Measurements from ENCODE around the gene RNF223. TPM values are rescaled to one million over a fixed set of nuclear protein-coding genes. Genes with fewer than 3 reads are reported as not detected.

RNF223 gene
- total and polyA plus RNA-seq, 2 donors (not counting 3 experiments of a cell fraction or from before 2014, with no cell fraction given): not detected

- dilution Hi-C loops (cut with MboI; ENCODE audit: extremely low pct_ligation_motif_present, low sequenced_read_pairs): no loop called here
- Histone ChIP-seq H3K4me1 (ENCODE audit: control insufficient read depth, extremely low read depth, insufficient read depth, low read length) (peaks cover 16% of the 10 kb centered on the region), H4K20me1 (replicated peaks; ENCODE audit: control insufficient read depth, extremely low read depth, insufficient read depth, low read length) (no peaks in the 10 kb centered on the region), H3K4me3 (replicated peaks in 1 of 3; ENCODE audit: insufficient read depth in 1 of 3, low read depth in 1 of 3, low read length in 3 of 3) (no peak overlapping the region), H3K27me3 (ENCODE audit: control insufficient read depth in 2 of 2, insufficient read depth in 2 of 2, low read length in 2 of 2) (no peaks in the 10 kb centered on the region), H3K4me2 (ENCODE audit: insufficient read depth, low read length) (no peak overlapping the region), H3K36me3 (ENCODE audit: control insufficient read depth in 2 of 2, extremely low read depth in 1 of 2, insufficient read depth in 2 of 2, low read length in 2 of 2) (no peaks in the 10 kb centered on the region), H3K79me2 (ENCODE audit: control insufficient read depth, insufficient read depth, low read length) (no peaks in the 10 kb centered on the region), H3K9ac (replicated peaks; ENCODE audit: extremely low read depth, insufficient read depth, low read length) (no peak overlapping the region), H2AFZ (ENCODE audit: low read depth, low read length) (no peak overlapping the region), H3K27ac (ENCODE audit: insufficient read depth, low read depth, low read length) (no peak overlapping the region), H3K9me3 (replicated peaks; ENCODE audit: control insufficient read depth, insufficient read depth, low read length) (no peaks in the 10 kb centered on the region), H3K9me1 (replicated peaks; ENCODE audit: control insufficient read depth, extremely low read depth, insufficient read depth, low read length) (no peaks in the 10 kb centered on the region)
- ChIA-PET CTCF (interaction anchor here (0.9 to 2.2 kb wide), 4 partner anchors 16 to 40 kb away, joined by 3 to 6 read pairs (median 3); no protein-coding TSS in a partner anchor), POLR2A (no interaction called here)
- TF ChIP-seq POLR2A (IDR thresholded peaks at IDR 0.05; ENCODE audit: low read depth, low read length) (no peak), EZH2 (IDR thresholded peaks at IDR 0.05; ENCODE audit: borderline replicate concordance, low read depth, low read length, severe bottlenecking) (no peak), CTCF (IDR thresholded peaks at IDR 0.05; ENCODE audit: extremely low read depth in 1 of 2, insufficient read depth in 1 of 2, low read depth in 1 of 2, low read length in 2 of 2) (no peak), POLR2AphosphoS5 (IDR thresholded peaks at IDR 0.05; ENCODE audit: insufficient read depth, low read depth, low read length) (no peak), MYC (IDR thresholded peaks at IDR 0.05; ENCODE audit: low read depth, low read length) (no peak), MAX (IDR thresholded peaks at IDR 0.05; ENCODE audit: insufficient read depth, insufficient read length) (no peak), GATA2 (IDR thresholded peaks at IDR 0.05; ENCODE audit: insufficient read depth, insufficient read length, low read depth, low read length) (no peak), FOS (IDR thresholded peaks at IDR 0.05; ENCODE audit: borderline replicate concordance, insufficient read depth, low read length) (no peak), JUN (IDR thresholded peaks at IDR 0.05; ENCODE audit: borderline replicate concordance, insufficient read depth, insufficient read length, low read depth) (no peak)
- no peak for FAIRE-seq
- intact Hi-C loops (cut with micrococcal nuclease): no loop called here
- no TSS peak for BruUV-seq (replicated peaks)
- no peak for DNase-seq (ENCODE audit: low read depth, low spot score)
Observed at GRCh38 chr1:1024149-1024770, 49.8 kb downstream of the RNF223 start.
